Measurements from ENCODE around the gene ANKMY1.

ANKMY1 gene

DNA sequence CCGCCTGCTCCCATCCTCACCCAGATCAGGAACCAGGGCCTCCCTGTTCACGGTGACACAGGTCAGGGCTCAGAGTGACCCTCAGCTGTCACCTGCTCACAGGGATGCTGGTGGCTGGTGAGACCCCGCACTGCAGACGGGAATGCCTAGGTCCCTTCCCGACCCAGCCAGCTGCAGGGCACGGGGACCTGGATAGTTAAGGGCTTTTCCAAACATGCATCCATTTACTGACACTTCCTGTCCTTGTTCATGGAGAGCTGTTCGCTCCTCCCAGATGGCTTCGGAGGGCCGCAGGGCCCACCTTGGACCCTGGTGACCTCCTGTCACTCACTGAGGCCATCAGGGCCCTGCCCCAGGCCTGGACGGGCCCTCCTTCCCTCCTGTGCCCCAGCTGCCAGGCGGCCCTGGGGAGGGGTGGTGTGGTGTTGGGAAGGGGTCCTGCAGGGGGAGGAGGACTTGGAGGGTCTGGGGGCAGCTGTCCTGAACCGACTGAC, 90.6 kb downstream of the ANKMY1 start:
- TF ChIP-seq, protein P1, sequence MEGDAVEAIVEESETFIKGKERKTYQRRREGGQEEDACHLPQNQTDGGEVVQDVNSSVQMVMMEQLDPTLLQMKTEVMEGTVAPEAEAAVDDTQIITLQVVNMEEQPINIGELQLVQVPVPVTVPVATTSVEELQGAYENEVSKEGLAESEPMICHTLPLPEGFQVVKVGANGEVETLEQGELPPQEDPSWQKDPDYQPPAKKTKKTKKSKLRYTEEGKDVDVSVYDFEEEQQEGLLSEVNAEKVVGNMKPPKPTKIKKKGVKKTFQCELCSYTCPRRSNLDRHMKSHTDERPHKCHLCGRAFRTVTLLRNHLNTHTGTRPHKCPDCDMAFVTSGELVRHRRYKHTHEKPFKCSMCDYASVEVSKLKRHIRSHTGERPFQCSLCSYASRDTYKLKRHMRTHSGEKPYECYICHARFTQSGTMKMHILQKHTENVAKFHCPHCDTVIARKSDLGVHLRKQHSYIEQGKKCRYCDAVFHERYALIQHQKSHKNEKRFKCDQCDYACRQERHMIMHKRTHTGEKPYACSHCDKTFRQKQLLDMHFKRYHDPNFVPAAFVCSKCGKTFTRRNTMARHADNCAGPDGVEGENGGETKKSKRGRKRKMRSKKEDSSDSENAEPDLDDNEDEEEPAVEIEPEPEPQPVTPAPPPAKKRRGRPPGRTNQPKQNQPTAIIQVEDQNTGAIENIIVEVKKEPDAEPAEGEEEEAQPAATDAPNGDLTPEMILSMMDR (IDR thresholded peaks at IDR 0.05; ENCODE audit: low read depth, low read length, missing control alignments): no peak
- no peak overlapping the region for H3K4me3 ChIP-seq (ENCODE audit: low read depth, low read length)
- DNase-seq (ENCODE audit: low read depth): no peak

DNA sequence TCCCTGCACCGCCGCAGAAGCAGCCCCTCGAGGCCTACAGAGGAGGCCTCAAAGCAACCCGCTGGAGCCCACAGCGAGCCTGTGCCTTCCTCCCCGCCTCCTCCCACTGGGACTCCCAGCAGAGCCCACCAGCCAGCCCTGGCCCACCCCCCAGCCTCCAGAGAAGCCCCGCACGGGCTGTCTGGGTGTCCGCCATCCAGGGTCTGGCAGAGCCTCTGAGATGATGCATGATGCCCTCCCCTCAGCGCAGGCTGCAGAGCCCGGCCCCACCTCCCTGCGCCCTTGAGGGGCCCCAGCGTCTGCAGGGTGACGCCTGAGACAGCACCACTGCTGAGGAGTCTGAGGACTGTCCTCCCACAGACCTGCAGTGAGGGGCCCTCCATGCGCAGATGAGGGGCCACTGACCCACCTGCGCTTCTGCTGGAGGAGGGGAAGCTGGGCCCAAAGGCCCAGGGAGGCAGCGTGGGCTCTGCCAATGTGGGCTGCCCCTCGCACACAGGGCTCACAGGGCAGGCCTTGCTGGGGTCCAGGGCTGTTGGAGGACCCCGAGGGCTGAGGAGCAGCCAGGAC, 91.1 kb downstream of the ANKMY1 start:
- no peak for DNase-seq (ENCODE audit: low read depth)
- TF ChIP-seq, protein P1 (IDR thresholded peaks at IDR 0.05; ENCODE audit: low read depth, low read length, missing control alignments): no peak
- no peak overlapping the region for H3K4me3 ChIP-seq (ENCODE audit: low read depth, low read length)

DNA sequence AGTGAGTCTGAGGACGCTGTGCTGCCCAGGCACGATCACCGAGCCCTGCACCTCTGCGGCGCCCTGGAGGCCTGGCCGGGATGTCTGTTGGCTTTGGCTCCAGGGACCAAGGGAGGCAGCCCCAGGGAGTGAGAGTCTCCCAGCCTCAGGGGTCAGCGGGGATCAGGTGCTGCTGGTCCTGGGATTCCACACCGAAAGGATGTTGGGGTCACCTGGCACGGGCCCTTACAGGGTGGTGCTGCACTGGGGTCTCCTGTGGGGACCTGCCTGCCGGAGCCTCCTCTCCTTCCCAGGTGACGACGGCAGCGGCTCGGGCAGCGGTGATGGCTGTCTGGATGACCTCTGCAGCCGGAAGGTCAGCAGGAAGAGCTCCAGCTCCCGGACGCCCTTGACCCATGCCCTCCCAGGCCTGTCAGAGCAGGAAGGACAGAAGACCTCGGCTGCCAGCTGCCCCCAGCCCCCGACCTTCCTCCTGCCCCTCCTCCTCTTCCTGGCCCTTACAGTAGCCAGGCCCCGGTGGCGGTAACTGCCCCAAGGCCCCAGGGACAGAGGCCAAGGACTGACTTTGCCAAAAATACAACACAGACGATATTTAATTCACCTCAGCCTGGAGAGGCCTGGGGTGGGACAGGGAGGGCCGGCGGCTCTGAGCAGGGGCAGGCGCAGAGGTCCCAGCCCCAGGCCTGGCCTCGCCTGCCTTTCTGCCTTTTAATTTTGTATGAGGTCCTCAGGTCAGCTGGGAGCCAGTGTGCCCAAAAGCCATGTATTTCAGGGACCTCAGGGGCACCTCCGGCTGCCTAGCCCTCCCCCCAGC, 91.8 kb downstream of the ANKMY1 start:
- H3K4me3 ChIP-seq (ENCODE audit: low read depth, low read length): no peak overlapping the region
- TF ChIP-seq, protein P1 (IDR thresholded peaks at IDR 0.05; ENCODE audit: low read depth, low read length, missing control alignments): no peak

DNA sequence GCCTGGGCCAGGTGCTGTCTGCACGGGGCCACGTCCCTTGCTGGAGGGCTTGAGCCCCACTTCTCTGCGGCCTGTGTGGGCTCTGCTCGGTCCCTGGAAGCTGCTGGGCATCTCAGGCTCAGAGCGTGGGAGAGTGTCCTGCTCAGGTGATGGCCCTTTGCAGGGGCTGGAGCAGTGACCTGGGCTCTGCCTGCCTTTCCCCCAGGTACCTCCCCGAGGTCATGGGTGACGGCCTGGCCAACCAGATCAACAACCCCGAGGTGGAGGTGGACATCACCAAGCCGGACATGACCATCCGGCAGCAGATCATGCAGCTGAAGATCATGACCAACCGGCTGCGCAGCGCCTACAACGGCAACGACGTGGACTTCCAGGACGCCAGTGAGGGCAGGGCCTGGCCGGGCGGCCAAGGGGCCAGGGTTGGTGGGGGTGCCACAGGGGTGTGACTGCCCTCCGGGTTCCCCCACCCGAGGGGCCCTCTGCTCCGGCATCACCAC, 92.5 kb downstream of the ANKMY1 start:
- TF ChIP-seq, protein P1 (IDR thresholded peaks at IDR 0.05; ENCODE audit: low read depth, low read length, missing control alignments): no peak
- no peak for DNase-seq (ENCODE audit: low read depth)
- no peak overlapping the region for H3K4me3 ChIP-seq (ENCODE audit: low read depth, low read length)

More for the DNA sequence above, 91.8 kb downstream of the ANKMY1 start:
- no peak for DNase-seq (ENCODE audit: low read depth)

DNA sequence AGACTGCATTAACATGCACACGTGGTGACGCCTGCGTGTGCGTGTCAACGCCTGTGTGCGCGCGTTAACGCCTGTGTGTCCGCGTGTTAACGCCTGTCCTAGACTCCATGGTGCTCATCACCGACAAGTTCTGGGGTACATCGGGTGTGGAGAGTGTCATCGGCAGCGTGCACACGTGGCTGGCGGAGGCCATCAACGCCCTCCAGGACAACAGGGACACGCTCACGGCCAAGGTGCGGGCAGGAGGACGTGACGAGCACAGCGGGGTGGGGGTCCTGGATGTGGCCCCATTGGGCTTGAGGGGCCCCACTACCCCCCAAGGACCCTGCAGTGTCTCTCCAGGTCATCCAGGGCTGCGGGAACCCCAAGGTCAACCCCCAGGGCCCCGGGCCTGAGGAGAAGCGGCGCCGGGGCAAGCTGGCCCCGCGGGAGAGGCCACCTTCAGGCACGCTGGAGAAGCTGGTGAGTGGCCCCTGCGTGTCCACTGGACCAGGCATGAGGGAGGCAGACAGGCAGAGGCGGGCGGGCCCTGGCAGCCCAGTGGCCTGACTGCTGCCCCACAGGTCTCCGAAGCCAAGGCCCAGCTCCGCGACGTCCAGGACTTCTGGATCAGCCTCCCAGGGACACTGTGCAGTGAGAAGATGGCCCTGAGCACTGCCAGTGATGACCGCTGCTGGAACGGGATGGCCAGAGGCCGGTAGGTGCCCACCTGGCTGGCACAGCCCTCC, 93.1 kb downstream of the ANKMY1 start:
- DNase-seq (ENCODE audit: low read depth): no peak
- H3K4me3 ChIP-seq (ENCODE audit: low read depth, low read length): no peak overlapping the region
- TF ChIP-seq, protein P1 (IDR thresholded peaks at IDR 0.05; ENCODE audit: low read depth, low read length, missing control alignments): no peak

DNA sequence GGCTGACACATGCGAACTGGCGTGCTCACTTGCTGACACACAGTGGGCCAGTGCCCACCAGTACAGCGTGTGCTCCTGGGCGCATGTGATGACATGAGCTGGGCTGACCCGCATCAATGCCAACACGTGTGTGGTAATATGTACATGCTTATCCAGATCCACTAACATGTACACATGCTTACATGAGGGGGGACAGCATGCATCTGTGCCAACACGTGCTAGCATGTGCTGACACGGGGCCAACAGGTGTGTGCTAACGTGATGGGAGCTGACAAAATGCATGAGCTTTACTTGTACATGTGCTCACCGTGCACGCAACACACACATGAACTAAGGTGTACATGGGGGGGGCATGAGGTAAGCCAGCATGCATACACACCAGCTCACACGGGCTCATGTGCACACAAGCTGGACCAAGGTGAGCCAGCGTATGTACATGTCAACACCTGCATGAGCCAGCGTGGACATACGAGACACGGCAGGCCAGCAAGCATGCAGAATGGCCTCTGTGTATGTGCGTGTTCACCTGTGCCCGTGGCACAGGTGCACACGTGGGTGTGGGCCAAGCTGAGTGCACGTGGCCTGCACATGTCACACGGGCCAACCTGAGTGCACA, 93.8 kb downstream of the ANKMY1 start:
- TF ChIP-seq, protein P1 (IDR thresholded peaks at IDR 0.05; ENCODE audit: low read depth, low read length, missing control alignments): no peak
- no peak for DNase-seq (ENCODE audit: low read depth)
- no peak overlapping the region for H3K4me3 ChIP-seq (ENCODE audit: low read depth, low read length)

Data from GM12864 (cell line).